ENCODE results near the gene MB. TPM values are rescaled to one million over a fixed set of nuclear protein-coding genes. Genes with fewer than 3 reads are reported as not detected.
A peak's percentile ranks its signal among the peaks of the same experiment; 100 is the strongest.

Gene MB
- total and polyA plus RNA-seq, 2 experiments from 2014 or later: not detected

GRCh38 chr22:35630387-35630793 lies 13.3 kb upstream of the MB start (continued):
- TF ChIP-seq CTCF (conservative IDR thresholded peaks at IDR 0.05; ENCODE audit: low read depth in 2 of 2) (no peak), JUNB (IDR thresholded peaks at IDR 0.05; ENCODE audit: unreplicated experiment) (no peak), STAT1 (IDR thresholded peaks at IDR 0.05; ENCODE audit: unreplicated experiment) (no peak)

- Mint-ChIP-seq H3K27ac (no peak overlapping the region), H3K9me3 (peaks cover 4% of the 10 kb centered on the region), H3K36me3 (ENCODE audit: low read depth) (no peaks in the 10 kb centered on the region; the same call in 2 of the 3 replicates), H3K27me3 (ENCODE audit: insufficient read depth, low read depth, poor library complexity) (peaks cover 23% of the 10 kb centered on the region), H3K4me3 (peak overlapping the region; percentile 16; the same call in 1 of the 3 replicates), H3K4me1 (peaks cover 26% of the 10 kb centered on the region)
- Histone ChIP-seq H3K36me3 (ENCODE audit: insufficient read depth) (no peaks in the 10 kb centered on the region), H3K4me3 (no peak overlapping the region), H3K4me2 (no peak overlapping the region), H3K9me2 (ENCODE audit: insufficient read depth) (no peaks in the 10 kb centered on the region), H3K4me1 (ENCODE audit: insufficient read depth) (no peaks in the 10 kb centered on the region; the same call in 1 of the 2 replicates), H3K27ac (ENCODE audit: low read depth) (no peak overlapping the region), H2AFZ (peak overlapping the region; percentile 33; the same call in 1 of the 2 replicates), H3K79me2 (replicated peaks; ENCODE audit: insufficient read depth) (no peaks in the 10 kb centered on the region), H3F3A (replicated peaks; ENCODE audit: low read depth) (no peaks in the 10 kb centered on the region), H4K20me1 (replicated peaks; ENCODE audit: insufficient read depth) (no peaks in the 10 kb centered on the region), H3K27me3 (ENCODE audit: insufficient read depth) (no peaks in the 10 kb centered on the region)
- no peak for TF ChIP-seq CTCF (conservative IDR thresholded peaks at IDR 0.05; ENCODE audit: low read depth in 2 of 2)
- no peak for TF ChIP-seq NANOG (IDR thresholded peaks at IDR 0.05; ENCODE audit: borderline replicate concordance)
- TF ChIP-seq EZH2 (IDR thresholded peaks at IDR 0.05; ENCODE audit: low read depth, unreplicated experiment): no peak
- TF ChIP-seq STAT1 (IDR thresholded peaks at IDR 0.05; ENCODE audit: unreplicated experiment): no peak
- TF ChIP-seq ZNF462 (CRISPR knock-in tag; IDR thresholded peaks at IDR 0.05): 0 out of 2 replicates have a peak, but pooled peaks have one; percentile 38
- no peak for TF ChIP-seq ZNF114 (CRISPR knock-in tag; IDR thresholded peaks at IDR 0.05)
- DNase-seq (ENCODE audit: low spot score) (peak; percentile 64), ATAC-seq (no peak)
These were observed 12.5 kb upstream of the MB start for GRCh38 chr22:35629406-35630216.
